HG03439 (cell line): ENCODE data around the gene ZMYND8.
"Not testable (repeated sequence)": the region's sequence is repeated elsewhere in the genome, so short reads cannot be mapped to it uniquely, and the experiment has no call there.

Source experiments
- ATAC-seq: cut with Tn5 transposase; IDR thresholded peaks from one replicate; pipeline ENCODE4 v1.9.1; 2021; ENCODE audit warnings: mild to moderate bottlenecking, moderate library complexity; ENCODE audit not compliant: unreplicated experiment

ZMYND8 gene

GRCh38 chr20:47252879-47253307 is 103.6 kb downstream of the ZMYND8 start:
- no peak for ATAC-seq

GRCh38 chr20:47251154-47252020 is 105.1 kb downstream of the ZMYND8 start:
- ATAC-seq, result no peak

- no peak for ATAC-seq
Measured at GRCh38 chr20:47250360-47250759, 106.1 kb downstream of the ZMYND8 start.

- no peak for ATAC-seq
Measured at GRCh38 chr20:47249913-47250312, 106.6 kb downstream of the ZMYND8 start.

GRCh38 chr20:47248448-47248966 is 108.0 kb downstream of the ZMYND8 start:
- ATAC-seq, result no peak

GRCh38 chr20:47247972-47248371 is 108.5 kb downstream of the ZMYND8 start:
- ATAC-seq, result no peak

- ATAC-seq, result no peak
Measured at GRCh38 chr20:47246061-47246777, 110.3 kb downstream of the ZMYND8 start.

- not testable (repeated sequence) for ATAC-seq
Measured at GRCh38 chr20:47245166-47245565, 111.3 kb downstream of the ZMYND8 start.

- ATAC-seq, result no peak
Measured at GRCh38 chr20:47244451-47244850, 112.0 kb downstream of the ZMYND8 start.

- ATAC-seq, result no peak
Measured at GRCh38 chr20:47243532-47244305, 112.8 kb downstream of the ZMYND8 start.

GRCh38 chr20:47243003-47243402 is 113.5 kb downstream of the ZMYND8 start:
- ATAC-seq, result no peak

- no peak for ATAC-seq
Measured at GRCh38 chr20:47241345-47241781, 115.1 kb downstream of the ZMYND8 start.

- ATAC-seq, result not testable (repeated sequence)
Measured at GRCh38 chr20:47240096-47240495, 116.4 kb downstream of the ZMYND8 start.

- ATAC-seq, result no peak
Measured at GRCh38 chr20:47239719-47240067, 116.8 kb downstream of the ZMYND8 start.

GRCh38 chr20:47238780-47239718 is 117.5 kb downstream of the ZMYND8 start:
- ATAC-seq, result no peak

GRCh38 chr20:47237715-47238114 is 118.8 kb downstream of the ZMYND8 start:
- no peak for ATAC-seq

GRCh38 chr20:47236639-47236900 is 119.9 kb downstream of the ZMYND8 start:
- no peak for ATAC-seq

- no peak for ATAC-seq
Measured at GRCh38 chr20:47235853-47236638, 120.5 kb downstream of the ZMYND8 start.

GRCh38 chr20:47235111-47235510 is 121.4 kb downstream of the ZMYND8 start:
- no peak for ATAC-seq
